SK-N-SH (cell line): ENCODE data around the gene UNK. TPM values are rescaled to one million over a fixed set of nuclear protein-coding genes. Genes with fewer than 3 reads are reported as not detected.

Experiments used
- CTCF ChIA-PET: fragments of 300-600, 350-600 bp; formaldehyde crosslinking; extraction: SDS; loops from one replicate; lab custom pipeline; 2021; lab: Yijun Ruan, JAX
- POLR2A ChIA-PET: fragments of 350-600 bp; sonication (Branson Sonifier 250); formaldehyde crosslinking; extraction: SDS; loops from one replicate; lab custom pipeline; 2020; ENCODE audit warnings: antibody characterized with exemption, inconsistent platforms; lab: Yijun Ruan, JAX
- DNase-seq: peaks from one replicate; pipeline ENCODE4 v3.0.0; 2012
- H2AFZ ChIP-seq: fragments of 200-600 bp; sonication (generic); 2 replicates; pipeline ENCODE4 v1.8.1; 2016; ENCODE audit warnings: antibody characterized with exemption, mild to moderate bottlenecking, low read depth
- H3F3A ChIP-seq: fragments of 200-600 bp; sonication (generic); replicated peaks from 2 replicates; pipeline ENCODE3; 2016; ENCODE audit warnings: antibody characterized with exemption, mild to moderate bottlenecking; ENCODE audit not compliant: insufficient read depth
- H3K27ac ChIP-seq, 2 experiments: fragments of 200-500 bp in 1 of 2; fragments of 200-600 bp in 1 of 2; sonication (Bioruptor generic) in 1 of 2; sonication (generic), shearing (Covaris generic) in 1 of 2; 2 replicates each; pipeline versions ENCODE4 v1.5.1 to v1.6.1; 2014 to 2016; ENCODE audit warnings: low read depth in 2 of 2, inconsistent platforms in 1 of 2, low read length in 1 of 2, mild to moderate bottlenecking in 1 of 2, mixed read lengths in 1 of 2
- H3K27me3 ChIP-seq: fragments of 200-600 bp; sonication (generic), shearing (Covaris generic); 2 replicates; pipeline ENCODE4 v1.6.1; 2016; ENCODE audit warnings: mixed run types; ENCODE audit not compliant: insufficient read depth
- H3K36me3 ChIP-seq, 2 experiments: fragments of 200-500 bp in 1 of 2; fragments of 200-600 bp in 1 of 2; sonication (Bioruptor generic) in 1 of 2; sonication (generic) in 1 of 2; replicated peaks in 1 of 2; 2 replicates each; pipeline versions ENCODE3 to v1.5.1; 2014 to 2016; ENCODE audit warnings: low read length in 1 of 2, mild to moderate bottlenecking in 1 of 2; ENCODE audit not compliant: insufficient read depth in 2 of 2, control insufficient read depth in 1 of 2
- H3K4me1 ChIP-seq, 2 experiments: fragments of 200-500 bp in 1 of 2; fragments of 200-600 bp in 1 of 2; sonication (Bioruptor generic) in 1 of 2; sonication (generic), shearing (Covaris generic) in 1 of 2; 2 replicates each; pipeline versions ENCODE4 v1.5.1 to v1.6.1; 2014 to 2016; ENCODE audit warnings: low read depth in 1 of 2, low read length in 1 of 2, mixed run types in 1 of 2; ENCODE audit not compliant: insufficient read depth in 2 of 2, control insufficient read depth in 1 of 2
- H3K4me2 ChIP-seq: fragments of 200-600 bp; sonication (generic), shearing (Covaris generic); 2 replicates; pipeline ENCODE4 v1.6.1; 2017; ENCODE audit warnings: mixed run types
- H3K4me3 ChIP-seq, 2 experiments: fragments of 200-500 bp in 1 of 2; fragments of 200-600 bp in 1 of 2; sonication (Bioruptor generic) in 1 of 2; sonication (generic), shearing (Covaris generic) in 1 of 2; 2 replicates each; pipeline versions ENCODE4 v1.5.1 to v1.8.1; 2014 to 2016; ENCODE audit warnings: low read depth in 2 of 2, inconsistent platforms in 1 of 2, low read length in 1 of 2, mild to moderate bottlenecking in 1 of 2, mixed read lengths in 1 of 2, moderate library complexity in 1 of 2
- H3K79me2 ChIP-seq: fragments of 200-600 bp; sonication (generic); 2 replicates; pipeline ENCODE4 v1.8.1; 2017; ENCODE audit warnings: mild to moderate bottlenecking; ENCODE audit not compliant: insufficient read depth
- H3K9ac ChIP-seq: fragments of 200-600 bp; sonication (generic); 2 replicates; pipeline ENCODE4 v1.6.1; 2017; ENCODE audit warnings: mixed run types
- H3K9me2 ChIP-seq: fragments of 200-600 bp; sonication (generic); 2 replicates; pipeline ENCODE4 v1.6.1; 2017; ENCODE audit warnings: mixed run types
- H3K9me3 ChIP-seq: fragments of 200-600 bp; sonication (generic); 2 replicates; pipeline ENCODE4 v1.6.1; 2017; ENCODE audit warnings: mixed run types, mild to moderate bottlenecking, moderate library complexity
- H4K20me1 ChIP-seq: fragments of 200-600 bp; sonication (generic); 2 replicates; pipeline ENCODE4 v1.6.1; 2017; ENCODE audit warnings: mild to moderate bottlenecking, mixed run types; ENCODE audit not compliant: insufficient read depth
- CTCF ChIP-seq: fragments of 200-600 bp; sonication (generic); IDR thresholded peaks from 2 replicates; pipeline ENCODE4 v1.6.1; 2017; ENCODE audit warnings: antibody characterized with exemption, mild to moderate bottlenecking, moderate library complexity
- EP300 ChIP-seq, 2 experiments: IDR thresholded peaks; 2 replicates each; pipeline versions ENCODE4 v1.4.0 to v1.6.1; 2012; ENCODE audit warnings: borderline replicate concordance in 1 of 2, low read depth in 1 of 2, low read length in 1 of 2
- EZH2phosphoT487 ChIP-seq: fragments of 200-600 bp; sonication (generic); IDR thresholded peaks from 2 replicates; pipeline ENCODE4 v1.6.1; 2017; ENCODE audit warnings: low read depth, mixed run types, mild to moderate bottlenecking, antibody characterized with exemption, moderate library complexity, borderline replicate concordance
- FOXJ3 ChIP-seq: sonication (generic); formaldehyde crosslinking; IDR thresholded peaks from 2 replicates; pipeline ENCODE4 v1.5.1; 2020; ENCODE audit warnings: mild to moderate bottlenecking, missing genetic modification reagents
- GATA2 ChIP-seq: sonication (generic); formaldehyde crosslinking; IDR thresholded peaks from 2 replicates; pipeline ENCODE4 v1.5.0; 2020; ENCODE audit warnings: mild to moderate bottlenecking, missing genetic modification reagents
- JUND ChIP-seq: IDR thresholded peaks from 2 replicates; pipeline ENCODE4 v1.4.0; 2012
- MAX ChIP-seq: IDR thresholded peaks from 2 replicates; pipeline ENCODE4 v1.4.0; 2012; ENCODE audit warnings: low read depth
- NFIC ChIP-seq: IDR thresholded peaks from 2 replicates; pipeline ENCODE4 v1.4.0; 2012; ENCODE audit warnings: borderline replicate concordance
- POLR2AphosphoS5 ChIP-seq: IDR thresholded peaks from 2 replicates; pipeline ENCODE4 v1.6.1; 2012; ENCODE audit warnings: low read depth, low read length
- RAD21 ChIP-seq: IDR thresholded peaks from 2 replicates; pipeline ENCODE4 v1.6.1; 2012; ENCODE audit warnings: mild to moderate bottlenecking, low read length
- RCOR1 ChIP-seq: fragments of 150-350 bp; IDR thresholded peaks from 2 replicates; pipeline ENCODE4 v1.6.1; 2017; ENCODE audit warnings: antibody characterized with exemption, low read length
- REST ChIP-seq: IDR thresholded peaks from 2 replicates; pipeline ENCODE4 v1.6.1; 2012; ENCODE audit warnings: mild to moderate bottlenecking, low read depth, low read length, moderate library complexity
- RXRA ChIP-seq: IDR thresholded peaks from 2 replicates; pipeline ENCODE4 v1.4.0; 2012; ENCODE audit warnings: low read depth, mild to moderate bottlenecking, borderline replicate concordance
- SIN3A ChIP-seq: IDR thresholded peaks from 2 replicates; pipeline ENCODE4 v1.6.1; 2012; ENCODE audit warnings: low read depth, mild to moderate bottlenecking, low read length, moderate library complexity, borderline replicate concordance
- SMC3 ChIP-seq: IDR thresholded peaks from 2 replicates; pipeline ENCODE4 v1.6.1; 2012; ENCODE audit warnings: low read depth, low read length, improper control_type of control experiment
- USF2 ChIP-seq: fragments of 150-350 bp; IDR thresholded peaks from 2 replicates; pipeline ENCODE4 v1.6.1; 2017; ENCODE audit warnings: antibody characterized with exemption, low read length, low read depth, borderline replicate concordance
- WGBS: methylation state at CpG from one replicate; pipeline ENCODE4 v1.1.6; 2017; ENCODE audit warnings: low lambda C conversion rate; 5-methylcytosine and 5-hydroxymethylcytosine counted together
- polyA plus RNA-seq, 3 experiments: library from polyadenylated mRNA; depleted of rRNA; stranded (reverse); fragments of >200 nt; gene quantifications; 2 replicates each; pipeline ENCODE4 v1.2.3, GENCODE V29; 2012

UNK gene
- polyA plus RNA-seq, 1 of the 3 experiments (the other 2 are of a cell fraction), result 24.8 TPM

- H2AFZ ChIP-seq, result no peak overlapping the region
- no peaks in the 10 kb centered on the region for H3K9me2 ChIP-seq
- no peak overlapping the region for H3K9ac ChIP-seq
- no peak overlapping the region for H3K4me2 ChIP-seq
- H3K36me3 ChIP-seq, result peaks cover 24 to 69% of the 10 kb centered on the region in 2 experiments
- no peaks in the 10 kb centered on the region for H3K27me3 ChIP-seq
- H3K27ac ChIP-seq, result no peak overlapping the region
- peaks cover 10 to 17% of the 10 kb centered on the region in 2 experiments; a peak in 3 of 4 replicates for H3K4me1 ChIP-seq
- no peaks in the 10 kb centered on the region for H3K9me3 ChIP-seq
- ChIA-PET CTCF (interaction anchor here (0.9 to 7.6 kb wide), 8 partner anchors 11 to 70 kb away, joined by 3 to 90 read pairs (median 5); no protein-coding TSS in a partner anchor), POLR2A (no interaction called here)
- H4K20me1 ChIP-seq, result no peaks in the 10 kb centered on the region
- H3F3A ChIP-seq, result peaks cover 9% of the 10 kb centered on the region
- H3K4me3 ChIP-seq, result no peak overlapping the region
- no peaks in the 10 kb centered on the region for H3K79me2 ChIP-seq
- TF ChIP-seq NFIC (no peak), FOXJ3 (CRISPR knock-in tag) (no peak)
- WGBS, result 93% methylated on average over 6 of the region's 6 CpGs
- no peak for DNase-seq
Observed at GRCh38 chr17:75817571-75817970, 33.0 kb downstream of the UNK start.

GRCh38 chr17:75818326-75818885, 33.8 kb downstream of the UNK start:
- Histone ChIP-seq H3K79me2 (no peaks in the 10 kb centered on the region), H3K27me3 (no peaks in the 10 kb centered on the region), H3K4me2 (no peak overlapping the region), H3K9me3 (no peaks in the 10 kb centered on the region), H3K4me3 (no peak overlapping the region), H3F3A (peaks cover 9% of the 10 kb centered on the region), H3K9me2 (no peaks in the 10 kb centered on the region), H4K20me1 (no peaks in the 10 kb centered on the region), H3K9ac (no peak overlapping the region), H3K4me1 (peaks cover 10 to 22% of the 10 kb centered on the region in 2 experiments; a peak in 3 of 4 replicates), H3K36me3 (peaks cover 19 to 68% of the 10 kb centered on the region in 2 experiments), H3K27ac (no peak overlapping the region), H2AFZ (no peak overlapping the region)
- CTCF ChIA-PET, result interaction anchor here (1.2 to 7.6 kb wide), 5 partner anchors 10 to 68 kb away, joined by 3 to 90 read pairs (median 4); a partner anchor contains a TSS
- POLR2A ChIA-PET, result interaction anchor here (0.9 to 1.3 kb wide), 2 partner anchors 9 to 38 kb away, joined by 3 read pairs; no protein-coding TSS in a partner anchor
- TF ChIP-seq FOXJ3 (CRISPR knock-in tag) (no peak), EP300 (IDR thresholded peaks at IDR 0.05; ENCODE audit: borderline replicate concordance in 1 of 2, low read depth in 1 of 2, low read length in 1 of 2) (no peak), RAD21 (no peak), SIN3A (no peak), SMC3 (no peak), RCOR1 (no peak), USF2 (no peak), CTCF (no peak), GATA2 (CRISPR knock-in tag) (no peak), MAX (no peak), RXRA (no peak), POLR2AphosphoS5 (no peak), EZH2phosphoT487 (no peak), JUND (no peak), REST (no peak)
- 94% methylated on average over 13 of the region's 16 CpGs for WGBS
- DNase-seq, result peak; percentile 31
